SK-MEL-5 (cell line): ENCODE results near the gene WFDC8. TPM values are rescaled to one million over a fixed set of nuclear protein-coding genes. Genes with fewer than 3 reads are reported as not detected.
A peak's percentile ranks its signal among the peaks of the same experiment; 100 is the strongest.

Source experiments
- DNase-seq: peaks from one replicate; pipeline ENCODE4 v3.0.0-alpha.2; 2016; ENCODE audit warnings: low read depth, low spot score
- in situ Hi-C: cut with HindIII; loops from 2 replicates; pipeline ENCODE4 v1.10.0; 2016; ENCODE audit warnings: low sequenced_read_pairs, high pct_unique_total_duplicates, low pct_unique_long_range_greater_than_20kb
- small RNA-seq, 2 experiments: library from RNA; depleted of rRNA; stranded (forward); fragments of <200 nt; gene quantifications; one replicate each; pipeline ENCODE3, GENCODE V24; 2014
- total RNA-seq: library from RNA; depleted of rRNA; stranded (reverse); fragments of >200 nt; shearing (Covaris generic); gene quantifications from 2 replicates; pipeline ENCODE4 v1.2.3, GENCODE V29; 2014; rRNA removed

Gene WFDC8
- total RNA-seq, 1 experiment from 2014 or later, result not detected

DNA sequence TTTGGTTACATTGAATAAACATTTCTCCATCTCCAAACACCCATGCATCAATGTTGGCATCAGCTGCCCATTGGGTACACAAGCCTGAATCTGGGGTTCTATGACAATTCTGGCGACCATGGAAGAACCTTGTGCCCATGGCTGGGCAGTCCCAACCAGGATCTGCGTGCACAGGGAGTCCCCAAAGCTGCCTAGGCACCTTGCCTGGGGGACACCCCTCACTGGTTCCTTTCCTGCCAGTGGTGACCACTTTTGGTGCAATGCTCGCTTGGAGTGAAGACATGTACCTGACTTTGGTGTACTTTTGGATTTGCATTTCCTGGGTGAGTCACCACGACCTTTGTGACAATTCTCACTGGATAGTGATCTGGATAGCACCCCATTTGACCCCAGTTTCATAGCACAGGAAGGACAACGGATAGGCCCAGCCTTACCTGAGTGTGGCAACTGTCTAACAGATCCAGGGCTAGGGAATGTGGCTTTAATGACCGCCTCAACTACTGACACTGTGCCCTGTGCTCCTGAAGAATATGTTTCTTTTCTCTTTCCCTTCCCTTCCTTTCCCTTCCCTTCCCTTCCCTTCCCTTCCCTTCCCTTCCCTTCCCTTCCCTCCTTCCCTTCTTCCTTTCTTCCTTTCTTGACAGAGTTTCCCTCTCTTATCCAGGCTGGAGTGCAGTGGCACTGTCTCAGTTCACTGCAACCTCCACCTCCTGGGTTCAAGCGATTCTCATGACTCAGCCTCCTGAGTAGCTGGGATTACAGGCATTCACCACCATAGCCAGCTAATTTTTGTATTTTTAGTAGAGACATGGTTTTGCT lies 70.8 kb downstream of the WFDC8 start:
- DNase-seq, result no peak
- in situ Hi-C loops, result no loop called here

- in situ Hi-C loops, result no loop called here
- DNase-seq, result peak; percentile 39
These were observed 71.9 kb downstream of the WFDC8 start for GRCh38 chr20:45507011-45507820.

GRCh38 chr20:45506398-45506797 lies 72.7 kb downstream of the WFDC8 start:
- no peak for DNase-seq
- in situ Hi-C loops, result no loop called here

- in situ Hi-C loops, result no loop called here
- no peak for DNase-seq
These were observed 75.7 kb downstream of the WFDC8 start for GRCh38 chr20:45503403-45503802.

DNA sequence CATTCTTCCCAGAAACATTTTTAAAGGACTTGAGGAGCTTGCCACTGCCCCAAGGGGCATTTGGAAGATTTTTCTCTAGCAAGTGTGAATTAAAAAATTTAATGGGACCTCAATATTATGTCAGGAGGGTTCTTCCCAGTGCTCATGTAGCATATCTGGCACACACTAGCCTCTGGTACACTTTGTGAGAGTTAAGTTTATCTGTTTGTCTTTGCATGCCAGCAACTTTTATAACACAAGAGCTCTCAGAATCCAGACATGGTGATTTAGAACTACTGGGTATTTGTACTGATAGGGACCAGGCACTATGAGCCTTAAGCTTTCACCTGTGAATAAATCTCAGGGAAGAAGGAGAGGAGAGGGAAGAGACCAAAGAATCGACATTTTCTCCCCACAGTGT lies 76.5 kb downstream of the WFDC8 start:
- in situ Hi-C loops, result no loop called here

More for the DNA sequence above, 76.5 kb downstream of the WFDC8 start:
- DNase-seq, result no peak

Small RNA genes lying within 50 kb of the gene (small RNA-seq; reads per million reads assigned to genes)
- gene AL031663.1 (0 reads per million in 2 experiments), gene HSPD1P21 (0 reads per million in 2 experiments), gene RNA5SP485 (0.02 to 0.24 reads per million in 2 experiments)

Other genes starting within 250 kb of the WFDC8 start
- 16.1 and 17.5 TPM in 2 replicates for gene SDC4, start 230.9 kb downstream of the WFDC8 start, total RNA-seq
- gene SYS1, start 216.1 kb downstream of the WFDC8 start, total RNA-seq, result 23.6 and 31.0 TPM in 2 replicates
- not detected in 2 replicates for gene TP53TG5, start 201.0 kb downstream of the WFDC8 start, total RNA-seq
- 0.77 and 1.5 TPM in 2 replicates for gene DBNDD2, start 171.0 kb downstream of the WFDC8 start, total RNA-seq
- 179 and 191 TPM in 2 replicates for gene PIGT, start 163.1 kb downstream of the WFDC8 start, total RNA-seq
- gene WFDC2, start 109.5 kb downstream of the WFDC8 start, total RNA-seq, result not detected in 2 replicates
- gene SPINT3, start 63.7 kb downstream of the WFDC8 start, total RNA-seq, result not detected in 2 replicates
- gene WFDC6, start 39.8 kb downstream of the WFDC8 start, total RNA-seq, result not detected in 2 replicates
- not detected in 2 replicates for gene EPPIN, start 31.9 kb downstream of the WFDC8 start, total RNA-seq
- gene WFDC10A, start 50.5 kb upstream of the WFDC8 start, total RNA-seq, result not detected in 2 replicates
- gene WFDC9, start 52.0 kb upstream of the WFDC8 start, total RNA-seq, result not detected in 2 replicates
- not detected in 2 replicates for gene WFDC11, start 91.0 kb upstream of the WFDC8 start, total RNA-seq
- gene WFDC13, start 122.8 kb upstream of the WFDC8 start, total RNA-seq, result not detected in 2 replicates
- not detected in 2 replicates for gene WFDC10B, start 125.7 kb upstream of the WFDC8 start, total RNA-seq
- not detected in 2 replicates for gene SPINT4, start 143.1 kb upstream of the WFDC8 start, total RNA-seq
- gene WFDC3, start 212.6 kb upstream of the WFDC8 start, total RNA-seq, result 0.58 TPM in 1 of 2 replicates, not detected in the other
- gene DNTTIP1, start 212.7 kb upstream of the WFDC8 start, total RNA-seq, result 26.4 and 31.6 TPM in 2 replicates
- gene UBE2C, start 233.4 kb upstream of the WFDC8 start, total RNA-seq, result 75.4 and 76.9 TPM in 2 replicates
- gene TNNC2, start 248.0 kb upstream of the WFDC8 start, total RNA-seq, result 0.37 TPM in 1 of 2 replicates, not detected in the other